Kidney (tissue), 14 donors: ENCODE measurements around the gene ADAMTS9. TPM values are rescaled to one million over a fixed set of nuclear protein-coding genes. Genes with fewer than 3 reads are reported as not detected.
A peak's percentile ranks its signal among the peaks of the same experiment; 100 is the strongest.

ENCODE experiments used
- DNase-seq, 5 donors: peaks; one replicate each; pipeline ENCODE4 v3.0.0-alpha.2; 2013 to 2020
- FAIRE-seq: peaks from 2 replicates; lab custom pipeline; 2012; peaks lifted over from hg19 to GRCh38; lab: Jason Lieb, UNC
- H3K27ac ChIP-seq, 2 donors: one replicate each; pipeline ENCODE4 v1.7.0; 2013; ENCODE audit warnings: low read depth in 2 of 2, low read length in 2 of 2, inconsistent platforms in 1 of 2
- H3K27me3 ChIP-seq: one replicate; pipeline ENCODE4 v1.7.1; 2013; ENCODE audit warnings: low read length, inconsistent platforms; ENCODE audit not compliant: control insufficient read depth, insufficient read depth
- H3K36me3 ChIP-seq, 3 donors: one replicate each; pipeline versions ENCODE4 v1.7.0 to v1.7.1; 2013; ENCODE audit warnings: low read length in 3 of 3, control low read depth in 1 of 3, inconsistent platforms in 1 of 3; ENCODE audit not compliant: insufficient read depth in 3 of 3, control insufficient read depth in 2 of 3
- H3K4me1 ChIP-seq, 3 donors: one replicate each; pipeline versions ENCODE4 v1.7.0 to v1.7.1; 2013; ENCODE audit warnings: low read length in 3 of 3, inconsistent platforms in 1 of 3, low read depth in 1 of 3; ENCODE audit not compliant: control insufficient read depth in 2 of 3, insufficient read depth in 2 of 3
- H3K4me3 ChIP-seq, 3 donors: one replicate each; pipeline versions ENCODE4 v1.7.0 to v1.8.1; 2013; ENCODE audit warnings: low read length in 3 of 3, control low read depth in 1 of 3, inconsistent platforms in 1 of 3
- H3K9ac ChIP-seq, 3 donors: one replicate each; pipeline versions ENCODE4 v1.7.0 to v1.7.1; 2013; ENCODE audit warnings: low read length in 3 of 3, control low read depth in 1 of 3, inconsistent platforms in 1 of 3
- H3K9me3 ChIP-seq, 3 donors: one replicate each; pipeline versions ENCODE4 v1.7.0 to v1.7.1; 2013; ENCODE audit warnings: low read length in 3 of 3, control low read depth in 1 of 3, inconsistent platforms in 1 of 3; ENCODE audit not compliant: control insufficient read depth in 2 of 3, insufficient read depth in 1 of 3
- intact Hi-C: fragments of 100-400 bp; cut with DNase I; formaldehyde crosslinking; loops from one replicate; pipeline ENCODE4 v1.11.1; 2022
- polyA plus RNA-seq: library from polyadenylated mRNA; stranded (reverse); fragments of 350-450 nt; fragmentation: Illumina TruSeq; extraction: RNeasy Lipid Tissue Mini Kit (QIAGEN cat#74804); gene quantifications from one replicate; pipeline ENCODE4 v1.2.3, GENCODE V29; 2014; ENCODE audit warnings: low read depth, low replicate concordance; ENCODE audit not compliant: insufficient read depth
- total RNA-seq: library from RNA; stranded (reverse); fragmentation: NEBNext Ultra II Directional; extraction: Animal tissue kit (Norgen Biotek cat#: 25700); gene quantifications from one replicate; pipeline ENCODE4 v1.2.1, GENCODE V29; 2021
- TF ChIP-seq, protein P1 (sequence below): IDR thresholded peaks from 3 replicates; pipeline ENCODE4 v1.5.1; 2012; ENCODE audit warnings: mild to moderate bottlenecking, moderate library complexity, borderline replicate concordance; ENCODE audit not compliant: insufficient read depth; ENCODE audit errors: extremely low read depth
- donor health status: control.
- donor health status: control.
- donor health status: control.
- donor health status: control.
- donor health status: control.
- donor health status: DM: yes; HTN: yes; CAD: no.
- donor health status: Normal renal cell carcinoma (clear cell type).

The ADAMTS9 gene
- total and polyA plus RNA-seq, 2 donors from 2014 or later, result 25.0 to 117 TPM

DNA sequence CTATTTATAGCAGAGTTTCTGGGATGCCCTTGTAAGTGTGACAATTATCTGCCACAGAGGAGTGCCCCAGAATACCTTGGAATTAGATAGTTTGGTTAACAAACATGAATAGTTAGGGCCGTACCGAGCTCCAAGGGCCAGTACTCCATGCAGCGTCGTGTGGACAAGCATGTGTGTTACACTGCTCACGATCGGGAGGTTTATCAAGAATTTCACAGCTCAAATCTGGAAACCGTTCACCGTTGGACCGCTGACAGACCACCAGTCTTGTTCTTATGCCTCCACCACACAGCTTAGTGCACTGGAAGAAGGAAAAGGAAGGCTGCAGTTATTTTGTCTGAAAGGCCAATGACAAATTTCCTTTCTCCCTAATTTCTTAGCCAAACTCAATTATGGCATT is 93.7 kb downstream of the ADAMTS9 start:
- Histone ChIP-seq H3K4me1 (no peaks in the 10 kb centered on the region), H3K27ac (no peak overlapping the region), H3K27me3 (no peaks in the 10 kb centered on the region), H3K4me3 (no peak overlapping the region), H3K9me3 (no peaks in the 10 kb centered on the region), H3K36me3 (peaks cover 3 to 17% (median 7%) of the 10 kb centered on the region in 3 donors), H3K9ac (no peak overlapping the region)
- DNase-seq, result no peak
- TF ChIP-seq, protein P1, sequence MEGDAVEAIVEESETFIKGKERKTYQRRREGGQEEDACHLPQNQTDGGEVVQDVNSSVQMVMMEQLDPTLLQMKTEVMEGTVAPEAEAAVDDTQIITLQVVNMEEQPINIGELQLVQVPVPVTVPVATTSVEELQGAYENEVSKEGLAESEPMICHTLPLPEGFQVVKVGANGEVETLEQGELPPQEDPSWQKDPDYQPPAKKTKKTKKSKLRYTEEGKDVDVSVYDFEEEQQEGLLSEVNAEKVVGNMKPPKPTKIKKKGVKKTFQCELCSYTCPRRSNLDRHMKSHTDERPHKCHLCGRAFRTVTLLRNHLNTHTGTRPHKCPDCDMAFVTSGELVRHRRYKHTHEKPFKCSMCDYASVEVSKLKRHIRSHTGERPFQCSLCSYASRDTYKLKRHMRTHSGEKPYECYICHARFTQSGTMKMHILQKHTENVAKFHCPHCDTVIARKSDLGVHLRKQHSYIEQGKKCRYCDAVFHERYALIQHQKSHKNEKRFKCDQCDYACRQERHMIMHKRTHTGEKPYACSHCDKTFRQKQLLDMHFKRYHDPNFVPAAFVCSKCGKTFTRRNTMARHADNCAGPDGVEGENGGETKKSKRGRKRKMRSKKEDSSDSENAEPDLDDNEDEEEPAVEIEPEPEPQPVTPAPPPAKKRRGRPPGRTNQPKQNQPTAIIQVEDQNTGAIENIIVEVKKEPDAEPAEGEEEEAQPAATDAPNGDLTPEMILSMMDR, result no peak
- intact Hi-C loops, result no loop called here
- no peak for FAIRE-seq

DNA sequence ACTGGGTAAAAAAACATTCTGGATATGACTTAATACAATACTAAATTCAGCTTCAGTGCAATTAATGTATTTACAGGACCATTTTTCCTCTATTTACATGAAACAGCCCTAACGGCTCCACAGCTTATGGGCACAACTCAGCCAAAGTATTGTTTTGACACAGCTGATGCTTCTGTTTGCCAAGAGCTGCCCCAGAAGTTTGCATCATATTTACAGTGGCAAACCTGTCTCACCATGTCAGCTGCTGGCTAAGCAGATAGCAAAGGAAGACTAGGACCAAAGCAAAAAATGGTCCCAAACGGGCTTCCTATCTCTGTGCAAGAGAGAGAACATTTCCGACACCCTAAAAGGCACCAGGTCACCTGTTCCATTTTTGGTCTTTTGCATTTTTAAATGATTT is 94.5 kb downstream of the ADAMTS9 start:
- Histone ChIP-seq H3K36me3 (peaks cover 3 to 17% (median 7%) of the 10 kb centered on the region in 3 donors), H3K4me3 (no peak overlapping the region), H3K9me3 (no peaks in the 10 kb centered on the region), H3K27me3 (no peaks in the 10 kb centered on the region), H3K4me1 (no peaks in the 10 kb centered on the region), H3K27ac (no peak overlapping the region), H3K9ac (no peak overlapping the region)
- FAIRE-seq (no peak), DNase-seq (no peak)
- intact Hi-C loops, result no loop called here
- TF ChIP-seq, protein P1, result no peak

DNA sequence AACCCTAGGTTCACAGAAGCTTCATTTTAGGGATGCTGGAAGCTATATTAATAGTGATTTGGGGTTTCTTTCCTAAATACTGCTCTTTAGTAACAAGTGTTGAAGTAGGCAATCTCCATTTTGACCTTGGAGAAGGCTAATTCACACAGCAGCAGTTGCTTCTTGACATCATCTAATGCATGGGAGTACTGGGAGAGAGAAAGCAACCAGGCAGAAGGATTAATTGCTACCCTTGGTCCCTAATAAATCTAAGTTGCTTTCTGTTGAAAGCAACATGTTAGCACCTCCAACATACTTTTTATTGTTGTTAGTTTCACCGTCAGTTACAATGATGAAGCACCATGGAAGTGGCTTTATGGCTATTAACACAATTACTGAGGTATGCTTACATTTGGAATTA is 96.2 kb downstream of the ADAMTS9 start:
- Histone ChIP-seq H3K4me3 (no peak overlapping the region), H3K9me3 (no peaks in the 10 kb centered on the region), H3K27me3 (no peaks in the 10 kb centered on the region), H3K9ac (no peak overlapping the region), H3K27ac (no peak overlapping the region), H3K4me1 (no peaks in the 10 kb centered on the region), H3K36me3 (peaks cover 3 to 17% (median 4%) of the 10 kb centered on the region in 3 donors)
- peak in 1 of 5 donors; percentile 57 for DNase-seq
- FAIRE-seq, result no peak
- intact Hi-C loops, result no loop called here
- TF ChIP-seq, protein P1, result no peak

DNA sequence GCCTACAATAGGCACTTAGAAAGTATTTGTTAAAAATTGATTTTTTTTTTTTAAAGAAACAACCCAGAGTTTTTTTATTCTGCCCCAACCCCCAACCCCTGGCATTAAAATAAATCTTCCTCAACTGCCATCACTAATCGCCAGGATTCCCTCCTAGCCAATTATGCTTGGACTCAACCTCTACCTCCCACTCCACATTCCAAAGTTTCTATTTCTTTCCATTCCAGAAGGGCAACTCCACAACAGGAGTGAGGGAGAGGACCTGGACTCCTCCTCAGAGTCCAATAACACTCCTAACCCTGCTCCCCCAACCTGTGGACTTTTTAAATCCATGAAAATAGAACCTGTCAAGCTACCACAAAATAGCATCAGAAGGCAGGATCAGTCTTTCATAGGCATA is 99.4 kb downstream of the ADAMTS9 start:
- peaks cover 0 to 8% (median 0%) of the 10 kb centered on the region in 3 donors for H3K36me3 ChIP-seq
- no peak overlapping the region for H3K27ac ChIP-seq
- TF ChIP-seq, protein P1, result no peak
- FAIRE-seq, result no peak
- peaks cover 0 to 4% (median 0%) of the 10 kb centered on the region in 3 donors for H3K4me1 ChIP-seq
- H3K9me3 ChIP-seq, result no peaks in the 10 kb centered on the region
- intact Hi-C loops, result no loop called here
- peak in 4 of 5 donors; percentile 49 to 90 (median 70) for DNase-seq
- no peak overlapping the region for H3K9ac ChIP-seq
- no peaks in the 10 kb centered on the region for H3K27me3 ChIP-seq
- H3K4me3 ChIP-seq, result no peak overlapping the region
